IPS DF 6.9 (cell line): ENCODE results near the gene DIRAS1.

Experiments used
- DNase-seq: peaks from one replicate; pipeline ENCODE4 v3.0.0-alpha.2; 2013; ENCODE audit warnings: low read depth, low spot score
- H3K27ac ChIP-seq: one replicate; pipeline ENCODE4 v1.5.1; 2013; ENCODE audit warnings: low read length, control low read depth
- H3K27me3 ChIP-seq: 2 replicates; pipeline ENCODE4 v1.6.1; 2013; ENCODE audit warnings: mild to moderate bottlenecking, low read length; ENCODE audit not compliant: control insufficient read depth, insufficient read depth
- H3K36me3 ChIP-seq: 2 replicates; pipeline ENCODE4 v1.6.1; 2013; ENCODE audit warnings: low read length; ENCODE audit not compliant: control insufficient read depth, insufficient read depth
- H3K4me1 ChIP-seq: 2 replicates; pipeline ENCODE4 v1.6.1; 2013; ENCODE audit warnings: low read length; ENCODE audit not compliant: control insufficient read depth, insufficient read depth
- H3K4me3 ChIP-seq: 2 replicates; pipeline ENCODE4 v1.5.1; 2013; ENCODE audit warnings: mild to moderate bottlenecking, low read length
- H3K9me3 ChIP-seq: 2 replicates; pipeline ENCODE4 v1.6.1; 2013; ENCODE audit warnings: low read length, inconsistent platforms; ENCODE audit not compliant: control insufficient read depth, insufficient read depth
- WGBS: extraction: QIAGEN DNeasy Blood & Tissue Kit; methylation state at CpG from one replicate; pipeline ENCODE4 v1.1.7; 2013; ENCODE audit warnings: mixed read lengths, missing lambda C conversion rate; ENCODE audit not compliant: insufficient read length, insufficient coverage; 5-methylcytosine and 5-hydroxymethylcytosine counted together

DIRAS1 gene

DNA sequence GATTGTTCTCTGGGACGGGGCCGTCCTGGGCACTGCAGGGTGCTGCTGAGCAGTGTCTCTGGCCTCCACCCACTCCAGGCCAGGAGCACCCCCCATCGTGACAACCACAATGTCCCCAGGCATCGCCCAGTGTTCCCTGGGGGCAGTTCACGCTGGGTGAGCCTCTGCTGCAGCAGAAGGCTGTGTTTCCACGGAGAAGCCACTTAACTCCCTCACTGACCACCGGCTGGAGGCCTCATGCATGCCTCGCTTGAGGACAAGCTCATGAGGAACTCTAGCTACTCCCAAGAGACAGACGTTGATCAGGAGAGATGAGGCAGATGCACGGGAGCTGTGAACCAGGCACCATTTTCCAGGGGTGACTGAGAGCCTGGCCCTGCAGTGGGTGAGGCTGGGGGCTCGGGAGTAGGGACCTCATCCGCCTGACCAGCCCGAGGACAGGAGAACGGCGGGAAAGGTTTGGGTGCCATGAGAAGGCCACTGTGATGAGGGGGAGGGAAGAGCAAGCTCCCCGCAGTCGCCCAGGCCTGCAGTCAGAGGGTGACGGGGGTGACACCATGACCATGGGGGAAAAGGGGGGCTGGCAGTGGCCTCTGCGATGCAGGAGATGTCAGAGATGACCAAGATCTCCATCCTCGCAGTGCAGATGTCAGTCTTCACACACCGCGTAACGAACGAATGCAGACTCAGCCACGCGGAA, 13.6 kb upstream of the DIRAS1 start:
- no peaks in the 10 kb centered on the region for H3K4me1 ChIP-seq
- no peak overlapping the region for H3K4me3 ChIP-seq
- no CpG with 5 or more reads among the region's 26 CpGs for WGBS
- H3K27ac ChIP-seq: no peak overlapping the region
- H3K27me3 ChIP-seq: no peaks in the 10 kb centered on the region
- H3K36me3 ChIP-seq: peaks cover 25% of the 10 kb centered on the region
- no peaks in the 10 kb centered on the region for H3K9me3 ChIP-seq
- no peak for DNase-seq

DNA sequence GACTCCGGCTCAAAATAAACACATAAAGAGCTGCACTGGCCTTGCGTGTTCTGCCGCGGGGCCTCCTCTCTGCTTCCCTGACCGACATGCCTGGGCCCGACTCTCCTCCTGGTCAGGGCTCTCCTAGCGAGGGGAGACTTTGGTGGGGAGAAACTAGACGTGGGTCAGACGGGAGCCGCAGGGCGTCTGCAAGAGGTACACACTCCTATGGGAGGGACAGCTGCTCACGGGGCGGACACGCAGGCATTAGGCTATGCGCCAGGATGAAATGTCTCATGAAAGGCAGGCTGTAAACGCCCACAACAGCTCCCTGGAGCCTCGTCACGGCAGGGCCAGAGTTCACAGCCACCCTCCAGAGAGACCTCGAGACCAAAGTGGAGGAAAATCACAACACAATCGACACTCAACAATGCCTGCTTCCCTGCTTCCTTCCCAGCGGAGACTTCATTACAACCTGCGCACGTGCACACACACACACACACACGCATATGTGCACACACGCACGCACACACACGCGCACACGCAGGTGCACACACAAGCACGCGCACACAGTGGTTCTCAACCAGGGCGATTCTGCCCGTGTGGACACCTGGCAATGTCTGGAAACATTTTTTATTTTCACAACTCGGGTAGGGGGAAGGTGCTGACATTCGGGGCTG, 12.9 kb upstream of the DIRAS1 start:
- Histone ChIP-seq H3K4me3 (no peak overlapping the region), H3K36me3 (peaks cover 25% of the 10 kb centered on the region), H3K27me3 (no peaks in the 10 kb centered on the region), H3K27ac (no peak overlapping the region), H3K9me3 (no peaks in the 10 kb centered on the region), H3K4me1 (no peaks in the 10 kb centered on the region)
- WGBS: no CpG with 5 or more reads among the region's 35 CpGs
- no peak for DNase-seq

DNA sequence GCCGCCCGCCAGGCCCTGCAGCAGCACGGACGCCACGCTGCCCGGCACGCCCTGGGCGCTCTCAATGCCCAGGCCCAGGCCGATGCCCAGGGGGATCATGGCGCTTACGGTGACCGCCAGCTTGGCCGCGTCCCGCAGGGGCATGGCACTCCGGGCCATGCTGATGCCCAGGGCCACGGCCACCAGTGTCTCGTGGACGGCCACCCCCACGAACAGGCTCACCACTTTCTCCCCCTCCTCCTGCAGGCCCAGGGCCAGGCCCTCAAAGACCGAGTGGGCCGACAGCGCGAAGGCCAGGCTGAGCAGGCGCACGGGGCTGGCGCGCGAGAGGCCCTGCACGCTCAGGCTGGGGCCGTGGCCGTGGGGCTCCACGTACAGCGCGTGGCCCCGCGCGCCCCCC, 11.7 kb upstream of the DIRAS1 start:
- H3K27me3 ChIP-seq: no peaks in the 10 kb centered on the region
- no peak overlapping the region for H3K27ac ChIP-seq
- H3K36me3 ChIP-seq: peaks cover 25% of the 10 kb centered on the region
- no peaks in the 10 kb centered on the region for H3K4me1 ChIP-seq
- no peak for DNase-seq
- no peaks in the 10 kb centered on the region for H3K9me3 ChIP-seq
- H3K4me3 ChIP-seq: no peak overlapping the region
- no CpG with 5 or more reads among the region's 38 CpGs for WGBS

DNA sequence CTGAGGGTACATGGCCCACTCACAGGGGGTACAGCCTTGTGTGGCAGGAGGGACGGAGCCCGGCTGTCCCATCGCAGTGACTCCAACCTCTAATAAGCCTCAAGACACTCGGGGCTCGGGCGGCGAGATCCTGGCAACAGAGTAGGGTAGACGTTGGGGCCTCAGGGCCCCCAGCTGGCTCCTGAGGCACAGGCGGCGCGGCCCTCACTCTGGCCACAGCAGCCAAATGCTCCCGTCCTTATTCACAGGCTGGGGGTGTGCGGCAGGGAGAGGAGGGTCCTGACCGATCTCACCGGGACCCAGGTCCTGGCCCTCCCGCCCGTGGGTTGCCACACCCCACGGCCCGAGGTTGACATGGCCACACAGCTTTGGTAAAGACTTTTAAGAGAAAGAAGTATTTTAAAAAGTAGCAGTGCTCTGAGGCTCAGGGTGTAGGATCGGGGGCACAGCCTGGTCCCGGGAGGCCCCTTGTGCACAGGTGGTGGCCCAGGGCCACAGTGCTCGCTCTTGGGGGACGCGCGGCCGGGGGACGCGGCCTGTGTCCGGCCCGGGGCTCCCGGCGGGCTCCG, 11.1 kb upstream of the DIRAS1 start:
- no peak for DNase-seq
- Histone ChIP-seq H3K4me3 (no peak overlapping the region), H3K4me1 (no peaks in the 10 kb centered on the region), H3K27ac (no peak overlapping the region), H3K9me3 (no peaks in the 10 kb centered on the region), H3K27me3 (no peaks in the 10 kb centered on the region), H3K36me3 (peaks cover 25% of the 10 kb centered on the region)
- WGBS: no CpG with 5 or more reads among the region's 33 CpGs

DNA sequence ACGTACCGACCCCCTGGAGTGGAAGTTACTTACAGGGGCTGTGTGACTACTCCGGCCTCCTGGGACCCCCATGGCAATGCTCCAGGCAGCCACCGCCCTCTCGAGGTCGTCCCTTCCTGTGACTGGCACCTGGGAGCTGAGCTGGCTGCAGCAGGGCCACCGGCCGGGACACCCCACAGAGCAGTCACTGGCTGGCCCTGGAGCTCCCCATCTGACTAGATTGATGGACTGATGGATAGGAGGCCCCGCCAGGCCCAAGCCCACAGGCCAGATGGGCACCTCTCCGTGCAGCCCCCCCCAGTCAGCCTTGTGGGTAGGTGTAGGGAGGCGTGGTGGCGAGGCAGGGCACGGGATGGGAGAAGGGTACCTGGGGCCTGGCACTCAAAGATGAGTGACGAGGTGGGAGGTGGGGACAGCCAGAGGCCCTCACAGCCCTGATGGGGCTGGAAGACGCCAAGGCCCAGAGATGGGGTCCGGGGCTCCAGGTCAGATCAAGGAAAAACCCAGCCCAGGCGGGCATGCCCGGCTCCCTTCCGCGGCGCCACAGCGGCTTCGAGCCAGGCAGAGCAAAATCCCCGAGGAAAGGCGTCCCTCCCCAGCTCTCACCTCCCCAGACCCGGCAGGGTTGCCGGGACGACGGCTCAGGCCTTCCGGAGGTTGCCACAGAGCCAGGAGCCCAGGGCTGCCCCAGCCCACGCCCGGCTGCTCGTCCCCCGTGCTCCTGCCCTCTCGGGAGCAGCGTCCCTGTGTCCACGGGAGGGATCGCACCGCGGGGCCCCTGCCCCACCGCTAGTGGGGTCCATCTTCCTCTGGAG, 10.2 kb upstream of the DIRAS1 start:
- no peak for DNase-seq
- H3K4me3 ChIP-seq: no peak overlapping the region
- H3K4me1 ChIP-seq: no peaks in the 10 kb centered on the region; the same call in 1 of the 2 replicates
- H3K9me3 ChIP-seq: no peaks in the 10 kb centered on the region
- H3K27ac ChIP-seq: no peak overlapping the region
- H3K36me3 ChIP-seq: peaks cover 17% of the 10 kb centered on the region
- H3K27me3 ChIP-seq: no peaks in the 10 kb centered on the region
- no CpG with 5 or more reads among the region's 41 CpGs for WGBS

DNA sequence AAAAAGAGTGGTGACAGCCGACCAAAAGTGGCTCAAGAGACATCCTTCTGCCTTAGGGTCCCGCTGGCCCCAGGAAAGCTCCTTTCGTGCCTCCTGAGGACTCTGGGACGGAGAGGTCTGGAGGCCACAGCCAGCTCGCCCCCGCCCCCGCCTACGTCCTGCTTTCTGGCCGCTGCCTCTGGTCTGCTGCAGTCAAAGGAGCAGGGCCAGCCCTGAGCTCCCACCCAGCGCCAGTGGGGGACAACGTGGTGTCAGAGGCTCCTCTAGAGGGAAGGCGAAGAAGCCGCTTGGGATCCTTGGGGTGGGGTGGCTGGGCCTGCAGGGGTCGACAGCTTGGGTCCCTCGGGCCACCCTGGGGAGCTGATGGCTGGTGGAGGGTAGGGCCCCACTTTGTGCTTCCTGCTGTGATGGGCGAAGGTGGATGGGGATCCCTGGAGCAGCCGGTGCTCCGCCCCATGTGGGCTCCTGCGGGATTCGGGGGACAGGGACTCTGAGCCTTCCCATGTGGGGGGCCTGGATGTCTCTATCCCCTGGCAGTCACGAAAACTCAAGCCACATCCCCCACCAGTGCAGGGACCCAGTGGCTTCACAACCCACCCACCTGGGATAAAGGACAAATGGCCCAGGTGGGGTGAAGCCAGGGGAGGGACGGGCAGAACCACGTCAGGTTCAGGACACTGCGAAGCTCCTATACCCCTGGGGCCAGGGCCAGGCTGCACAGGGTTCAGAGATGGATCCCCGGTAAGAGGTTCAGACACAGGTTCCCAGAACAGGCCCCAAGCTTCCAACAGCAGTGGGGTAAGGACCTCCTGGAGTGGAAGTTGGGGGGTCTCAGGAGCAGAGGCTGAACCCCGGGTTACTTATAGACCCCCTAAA, 9.0 kb upstream of the DIRAS1 start:
- DNase-seq: no peak
- Histone ChIP-seq H3K36me3 (peaks cover 8% of the 10 kb centered on the region), H3K4me1 (no peaks in the 10 kb centered on the region; the same call in 1 of the 2 replicates), H3K4me3 (no peak overlapping the region), H3K27ac (no peak overlapping the region), H3K27me3 (no peaks in the 10 kb centered on the region), H3K9me3 (no peaks in the 10 kb centered on the region)
- WGBS: no CpG with 5 or more reads among the region's 26 CpGs

- Histone ChIP-seq H3K4me1 (no peaks in the 10 kb centered on the region; the same call in 1 of the 2 replicates), H3K27me3 (no peaks in the 10 kb centered on the region), H3K4me3 (no peak overlapping the region), H3K9me3 (no peaks in the 10 kb centered on the region), H3K27ac (no peak overlapping the region), H3K36me3 (peaks cover 3% of the 10 kb centered on the region; the same call in 1 of the 2 replicates)
- no CpG with 5 or more reads among the region's 23 CpGs for WGBS
- no peak for DNase-seq
These were observed 7.7 kb upstream of the DIRAS1 start for GRCh38 chr19:2728783-2729387.

DNA sequence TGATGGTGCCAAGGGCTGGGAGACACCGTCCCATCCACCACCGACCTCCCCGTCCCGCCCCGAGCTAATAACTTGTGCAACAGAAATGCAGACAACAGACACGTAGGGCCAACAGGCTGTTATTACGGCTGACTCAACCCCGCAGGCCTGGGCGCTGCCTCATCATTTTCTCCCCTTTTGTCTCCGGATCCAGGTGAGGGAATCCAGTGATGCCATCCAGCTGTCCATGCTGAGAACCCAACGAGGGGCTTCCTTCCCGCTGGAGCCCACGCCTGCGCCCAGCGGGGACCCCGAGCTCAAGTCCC, 6.4 kb upstream of the DIRAS1 start:
- no peaks in the 10 kb centered on the region; the same call in 1 of the 2 replicates for H3K4me1 ChIP-seq
- DNase-seq: no peak
- H3K36me3 ChIP-seq: no peaks in the 10 kb centered on the region
- WGBS: no CpG with 5 or more reads among the region's 16 CpGs
- no peaks in the 10 kb centered on the region for H3K9me3 ChIP-seq
- no peak overlapping the region for H3K4me3 ChIP-seq
- H3K27ac ChIP-seq: no peak overlapping the region
- H3K27me3 ChIP-seq: no peaks in the 10 kb centered on the region

- Histone ChIP-seq H3K9me3 (no peaks in the 10 kb centered on the region), H3K4me3 (no peak overlapping the region), H3K27ac (no peak overlapping the region), H3K27me3 (no peaks in the 10 kb centered on the region), H3K4me1 (no peaks in the 10 kb centered on the region; the same call in 1 of the 2 replicates), H3K36me3 (no peaks in the 10 kb centered on the region)
- DNase-seq: no peak
- WGBS: no CpG with 5 or more reads among the region's 26 CpGs
These were observed 5.9 kb upstream of the DIRAS1 start for GRCh38 chr19:2726904-2727639.
